ENCODE data around the gene RNASE8.

GRCh38 chr14:21023817-21024584 is 33.6 kb upstream of the RNASE8 start:
- no peak for TF ChIP-seq CTCF (IDR thresholded peaks at IDR 0.05)
- no peak for TF ChIP-seq EZH2phosphoT487 (IDR thresholded peaks at IDR 0.05)

Measured in neural progenitor cell (in vitro differentiated cells).